Caco-2 (cell line): ENCODE data around the gene SCAPER. TPM values are rescaled to one million over a fixed set of nuclear protein-coding genes. Genes with fewer than 3 reads are reported as not detected.
"Not testable (repeated sequence)": the region's sequence is repeated elsewhere in the genome, so short reads cannot be mapped to it uniquely, and the experiment has no call there.

Source experiments
- BruUV-seq: library from RNA; stranded (reverse); fragments of 400-500 nt; replicated peaks from 2 replicates; lab custom pipeline; 2021; lab: Mats Ljungman, UMichigan
- CTCF ChIA-PET: fragments of 300-600 bp; sonication (Branson Sonifier 250); formaldehyde crosslinking; loops from one replicate; lab custom pipeline; 2022; ENCODE audit warnings: antibody characterized with exemption; lab: Charles Lee
- POLR2A ChIA-PET: fragments of 300-600 bp; sonication (Branson Sonifier 250); formaldehyde crosslinking; loops from one replicate; lab custom pipeline; 2022; ENCODE audit warnings: antibody characterized with exemption; lab: Charles Lee
- DNase-seq, 2 experiments: peaks; one replicate each; pipeline versions ENCODE4 v3.0.0 to v3.0.0-alpha.2; 2020 to 2022
- H3K27me3 ChIP-seq: replicated peaks from 2 replicates; pipeline ENCODE4 v1.6.0; 2011; ENCODE audit warnings: low read length; ENCODE audit not compliant: control insufficient read depth, insufficient read depth
- H3K36me3 ChIP-seq: 2 replicates; pipeline ENCODE4 v1.5.1; 2011; ENCODE audit warnings: low read length; ENCODE audit not compliant: control insufficient read depth, insufficient read depth
- H3K4me1 ChIP-seq: fragments of 250-450 bp; sonication (Bioruptor Pico); 2 replicates; pipeline ENCODE4 v1.5.1; 2020; ENCODE audit warnings: mild to moderate bottlenecking
- H3K4me3 ChIP-seq: 2 replicates; pipeline ENCODE4 v1.5.1; 2011; ENCODE audit warnings: low read depth, mild to moderate bottlenecking, control low read depth, low read length
- H3K9me3 ChIP-seq: fragments of 250-450 bp; sonication (Bioruptor Pico); 2 replicates; pipeline ENCODE4 v1.5.1; 2020; ENCODE audit warnings: mild to moderate bottlenecking, moderate library complexity
- H3K27ac Mint-ChIP-seq: one replicate; pipeline ENCODE4 v1.8.0; 2022; ENCODE audit warnings: mixed read lengths; ENCODE audit not compliant: unreplicated experiment
- H3K27me3 Mint-ChIP-seq: one replicate; pipeline ENCODE4 v1.8.0; 2022; ENCODE audit warnings: mixed read lengths; ENCODE audit not compliant: insufficient read depth, unreplicated experiment
- H3K36me3 Mint-ChIP-seq: one replicate; pipeline ENCODE4 v1.8.0; 2022; ENCODE audit warnings: mild to moderate bottlenecking, mixed read lengths; ENCODE audit not compliant: insufficient read depth, unreplicated experiment
- H3K4me1 Mint-ChIP-seq: one replicate; pipeline ENCODE4 v1.8.0; 2022; ENCODE audit warnings: low read depth, mixed read lengths; ENCODE audit not compliant: unreplicated experiment
- H3K4me3 Mint-ChIP-seq: one replicate; pipeline ENCODE4 v1.8.0; 2022; ENCODE audit warnings: mild to moderate bottlenecking, moderate library complexity, mixed read lengths; ENCODE audit not compliant: unreplicated experiment
- H3K9me3 Mint-ChIP-seq: one replicate; pipeline ENCODE4 v1.8.0; 2022; ENCODE audit warnings: mixed read lengths; ENCODE audit not compliant: unreplicated experiment
- CTCF ChIP-seq, 2 experiments: fragments of 200-600 bp in 1 of 2; IDR thresholded peaks; 1 replicate in 1 of 2; 2 replicates in 1 of 2; pipeline versions ENCODE4 v1.5.1 to v1.8.0; 2011 to 2022; ENCODE audit warnings: antibody characterized with exemption in 1 of 2, control low read depth in 1 of 2, inconsistent platforms in 1 of 2, low read depth in 1 of 2, low read length in 1 of 2, mild to moderate bottlenecking in 1 of 2, moderate library complexity in 1 of 2; ENCODE audit not compliant: insufficient read depth in 1 of 2, severe bottlenecking in 1 of 2, unreplicated experiment in 1 of 2
- intact Hi-C: fragments of 100-400 bp; cut with micrococcal nuclease; formaldehyde crosslinking; loops from one replicate; pipeline ENCODE4 v1.10.0; 2022; ENCODE audit not compliant: unreplicated experiment
- total RNA-seq: library from RNA; stranded (reverse); gene quantifications from 2 replicates; pipeline ENCODE4 v1.2.3, GENCODE V29; 2022

The SCAPER gene
- total RNA-seq, 1 experiment from 2014 or later, result 24.6 TPM

DNA sequence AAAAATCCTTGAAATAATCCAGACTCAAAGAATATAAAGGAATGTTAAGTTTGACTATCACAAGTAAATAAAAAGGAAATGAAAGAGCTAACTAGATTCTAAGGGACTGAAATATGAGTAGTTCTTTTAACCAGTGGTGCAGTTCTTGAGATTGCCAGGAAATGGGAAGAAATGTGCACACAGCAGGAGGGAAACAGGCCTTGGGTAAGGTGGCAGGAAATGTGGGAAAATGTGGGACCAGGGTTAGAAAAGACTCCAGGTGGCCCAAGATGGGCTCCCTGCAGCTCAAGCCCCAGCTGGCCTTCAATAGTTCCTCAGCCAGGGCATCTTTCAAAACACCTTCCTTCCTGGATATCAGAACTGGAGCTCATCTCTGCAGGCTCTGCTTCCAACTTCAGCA, 387.2 kb downstream of the SCAPER start:
- BruUV-seq, result no TSS peak
- no peaks in the 10 kb centered on the region for H3K36me3 ChIP-seq
- ChIA-PET CTCF (no interaction called here), POLR2A (no interaction called here)
- peaks cover 10% of the 10 kb centered on the region for H3K4me1 ChIP-seq
- no peak for TF ChIP-seq CTCF (IDR thresholded peaks at IDR 0.05; ENCODE audit: insufficient read depth in 1 of 2, low read depth in 1 of 2, low read length in 1 of 2, severe bottlenecking in 1 of 2, unreplicated experiment in 1 of 2)
- no peaks in the 10 kb centered on the region for H3K27me3 ChIP-seq
- Mint-ChIP-seq H3K27me3 (no peaks in the 10 kb centered on the region), H3K9me3 (no peaks in the 10 kb centered on the region), H3K4me3 (no peak overlapping the region), H3K36me3 (no peaks in the 10 kb centered on the region), H3K4me1 (peaks cover 25% of the 10 kb centered on the region), H3K27ac (no peak overlapping the region)
- intact Hi-C loops, result no loop called here
- no peak for DNase-seq
- no peaks in the 10 kb centered on the region for H3K9me3 ChIP-seq
- H3K4me3 ChIP-seq, result no peak overlapping the region

DNA sequence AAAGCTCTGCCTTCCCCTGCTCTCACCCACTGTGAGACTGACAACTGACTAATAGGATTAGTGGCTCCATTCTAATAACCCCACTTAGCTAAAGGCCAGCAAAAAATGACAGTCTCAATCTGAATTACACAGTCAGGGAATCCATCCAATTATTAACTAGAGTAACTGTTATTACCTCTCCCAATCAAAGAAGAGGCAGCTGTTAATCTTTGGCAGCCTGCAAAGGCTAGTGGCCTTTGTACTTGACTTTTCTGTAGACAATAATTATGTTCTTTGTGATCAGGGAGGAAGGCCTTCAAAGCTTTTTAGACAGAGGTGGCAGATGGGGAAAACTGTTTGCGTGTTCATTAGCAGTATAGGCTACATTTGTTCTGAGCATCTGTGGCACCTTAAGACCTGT, 390.9 kb downstream of the SCAPER start:
- H3K36me3 Mint-ChIP-seq, result no peaks in the 10 kb centered on the region
- DNase-seq, result peak; percentile 12 to 32
- H3K27me3 Mint-ChIP-seq, result no peaks in the 10 kb centered on the region
- no peak overlapping the region for H3K27ac Mint-ChIP-seq
- no peaks in the 10 kb centered on the region for H3K36me3 ChIP-seq
- intact Hi-C loops, result no loop called here
- BruUV-seq, result no TSS peak
- ChIA-PET POLR2A (no interaction called here), CTCF (no interaction called here)
- no peaks in the 10 kb centered on the region for H3K9me3 Mint-ChIP-seq
- no peaks in the 10 kb centered on the region for H3K9me3 ChIP-seq
- no peak for TF ChIP-seq CTCF (IDR thresholded peaks at IDR 0.05; ENCODE audit: insufficient read depth in 1 of 2, low read depth in 1 of 2, low read length in 1 of 2, severe bottlenecking in 1 of 2, unreplicated experiment in 1 of 2)
- no peak overlapping the region for H3K4me3 Mint-ChIP-seq
- peaks cover 10% of the 10 kb centered on the region for H3K4me1 ChIP-seq
- peaks cover 26% of the 10 kb centered on the region for H3K4me1 Mint-ChIP-seq
- H3K4me3 ChIP-seq, result no peak overlapping the region
- no peaks in the 10 kb centered on the region for H3K27me3 ChIP-seq

DNA sequence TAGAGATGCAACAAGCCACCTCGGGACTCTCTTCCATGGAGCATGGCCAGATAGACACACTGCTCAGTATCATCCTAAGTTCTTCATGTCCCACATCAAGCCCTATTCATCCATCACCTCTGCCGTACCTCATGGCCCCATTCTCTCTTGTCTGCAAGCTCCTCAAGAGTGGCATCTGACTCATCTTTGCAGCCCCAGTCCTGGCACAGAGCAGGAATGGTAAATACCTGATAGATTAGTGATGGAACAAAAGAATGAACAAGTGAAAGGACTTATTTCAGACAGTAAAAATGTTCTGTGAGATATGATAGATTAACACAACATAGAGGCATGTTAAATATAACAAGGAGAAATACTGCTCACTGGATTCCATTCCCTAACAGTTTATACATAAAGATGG, 392.2 kb downstream of the SCAPER start:
- BruUV-seq, result no TSS peak
- Mint-ChIP-seq H3K9me3 (no peaks in the 10 kb centered on the region), H3K36me3 (no peaks in the 10 kb centered on the region), H3K27ac (no peak overlapping the region), H3K27me3 (no peaks in the 10 kb centered on the region), H3K4me1 (peaks cover 26% of the 10 kb centered on the region), H3K4me3 (no peak overlapping the region)
- no peak for TF ChIP-seq CTCF (IDR thresholded peaks at IDR 0.05; ENCODE audit: insufficient read depth in 1 of 2, low read depth in 1 of 2, low read length in 1 of 2, severe bottlenecking in 1 of 2, unreplicated experiment in 1 of 2)
- CTCF ChIA-PET, result no interaction called here
- H3K4me1 ChIP-seq, result peaks cover 10% of the 10 kb centered on the region
- no peak for DNase-seq
- no peaks in the 10 kb centered on the region for H3K27me3 ChIP-seq
- intact Hi-C loops, result no loop called here
- no peaks in the 10 kb centered on the region for H3K9me3 ChIP-seq
- no peak overlapping the region for H3K4me3 ChIP-seq
- POLR2A ChIA-PET, result no interaction called here
- no peaks in the 10 kb centered on the region for H3K36me3 ChIP-seq

- H3K9me3 ChIP-seq, H3K4me3 ChIP-seq, DNase-seq, H3K4me1 ChIP-seq, H3K9me3 Mint-ChIP-seq, H3K27me3 Mint-ChIP-seq, H3K27me3 ChIP-seq, H3K27ac Mint-ChIP-seq, intact Hi-C loops, H3K4me3 Mint-ChIP-seq, H3K36me3 Mint-ChIP-seq, BruUV-seq, POLR2A ChIA-PET, H3K36me3 ChIP-seq, CTCF ChIA-PET: not testable (repeated sequence)
- H3K4me1 Mint-ChIP-seq, result peaks cover 26% of the 10 kb centered on the region
Measured at GRCh38 chr15:76510663-76511062, 394.5 kb downstream of the SCAPER start.
